Measurements from ENCODE around the gene C18orf32.
"Not testable (repeated sequence)": the region's sequence is repeated elsewhere in the genome, so short reads cannot be mapped to it uniquely, and the experiment has no call there.

Gene C18orf32

DNA sequence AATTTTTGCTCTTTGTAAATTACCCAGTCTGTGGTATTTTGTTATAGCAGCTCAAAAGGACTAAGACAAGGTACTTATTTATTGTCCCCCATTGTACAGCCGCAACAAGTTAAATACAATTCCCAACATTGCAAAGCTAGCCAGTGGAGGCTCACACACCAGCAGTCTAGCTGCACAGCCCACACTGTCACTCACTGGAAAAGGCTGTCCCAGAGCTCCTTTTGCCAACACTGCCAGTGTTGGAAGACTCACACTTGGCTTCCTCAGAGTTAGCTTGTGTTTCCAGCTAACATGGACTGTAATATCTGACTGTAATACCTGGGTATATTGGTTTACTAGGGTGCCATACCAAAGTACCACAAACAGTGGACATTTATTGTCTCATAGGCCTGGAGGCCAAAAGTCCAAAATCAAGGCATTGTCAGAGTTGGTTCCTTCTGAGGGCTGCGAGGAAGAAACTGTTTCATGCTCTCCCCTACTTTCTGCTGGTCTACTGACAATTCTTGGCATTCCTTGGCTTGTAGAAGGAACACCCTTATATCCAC is 19.9 kb downstream of the C18orf32 start:
- DNase-seq: no peak

DNA sequence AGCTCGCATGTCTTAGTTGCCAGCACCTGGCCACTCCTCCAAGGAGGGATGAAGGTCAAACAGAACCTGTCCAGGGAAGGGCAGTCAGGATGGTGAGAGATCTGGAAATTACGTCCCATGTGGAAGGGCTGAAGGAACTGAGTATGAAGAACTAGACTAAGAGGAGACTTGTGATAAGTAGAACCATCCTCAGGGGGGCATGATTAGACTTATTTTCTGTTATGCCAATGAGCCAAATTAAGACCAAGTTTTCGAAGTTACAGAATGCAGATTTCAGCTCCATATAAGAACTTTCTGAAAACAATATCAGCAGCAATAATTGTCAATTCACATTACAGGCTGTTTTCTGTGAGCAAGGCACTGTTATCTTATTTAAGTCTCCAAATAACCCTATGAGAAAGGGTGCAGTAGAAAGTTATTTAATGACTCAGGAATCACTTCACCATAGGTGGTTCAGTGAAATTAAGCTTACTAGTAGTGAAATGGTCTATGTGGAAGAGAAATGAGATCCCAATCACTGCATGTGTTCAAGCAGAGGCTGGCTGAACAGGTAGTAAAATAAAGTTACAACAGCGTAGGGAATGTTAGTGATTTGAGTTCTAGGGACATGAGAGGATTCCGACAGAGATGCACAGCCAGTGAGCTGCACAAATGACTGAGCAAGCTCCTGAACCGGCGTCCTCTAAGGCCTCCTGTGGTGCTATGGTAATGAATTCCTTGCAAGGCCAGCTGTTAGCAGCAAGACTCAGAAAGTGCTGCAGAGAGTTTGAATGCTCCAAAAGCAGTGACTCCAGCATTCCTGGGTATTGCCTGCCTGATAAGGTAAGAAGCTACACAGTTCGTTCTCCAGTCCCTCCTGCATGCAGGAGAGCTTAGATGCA is 22.1 kb downstream of the C18orf32 start:
- no peak for DNase-seq

DNA sequence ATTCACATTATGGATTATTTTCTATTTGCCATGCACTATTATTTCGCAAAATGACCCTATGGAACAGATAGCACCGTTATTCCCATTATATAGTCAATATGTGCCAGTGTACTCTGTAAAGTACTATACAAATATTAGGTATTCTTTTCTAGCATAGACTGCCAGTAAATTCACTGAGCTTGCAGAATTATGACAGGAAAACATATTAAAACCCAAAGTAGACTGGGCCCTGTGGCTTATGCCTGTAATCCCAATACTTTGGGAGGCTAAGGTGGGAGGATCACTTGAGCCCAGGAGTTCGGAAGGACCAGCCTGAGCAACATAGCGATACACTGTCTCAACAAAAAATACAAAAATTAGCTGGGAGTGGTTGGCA is 25.4 kb downstream of the C18orf32 start:
- no peak for DNase-seq

DNA sequence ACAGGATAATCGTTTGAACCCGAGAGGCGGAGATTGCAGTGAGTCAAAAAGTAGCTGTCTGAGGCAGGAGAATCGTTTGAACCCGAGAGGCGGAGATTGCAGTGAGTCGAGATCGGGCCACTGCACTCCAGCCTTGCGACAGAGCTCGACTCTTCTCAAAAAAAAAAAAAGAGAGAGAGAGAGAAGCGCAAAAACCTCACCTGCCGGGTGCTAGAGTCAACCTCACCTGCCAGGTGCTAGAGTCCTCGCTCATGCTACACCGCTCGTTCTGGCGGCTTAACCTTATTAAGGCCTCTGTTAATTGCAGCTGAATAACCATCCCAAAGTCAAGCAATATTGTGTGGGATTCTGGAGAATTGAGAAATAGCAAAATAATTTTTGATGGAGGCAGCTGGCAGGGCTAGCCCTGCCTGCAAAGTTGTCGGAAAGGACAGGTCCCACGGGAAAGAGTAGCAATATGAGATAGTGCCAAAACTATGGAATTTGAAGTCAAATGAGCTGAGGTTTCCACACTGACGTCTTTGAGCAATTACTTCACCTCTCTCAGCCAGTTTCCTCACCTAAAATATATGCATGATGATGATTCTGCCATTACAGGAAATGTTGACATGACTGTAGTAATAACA is 25.9 kb downstream of the C18orf32 start:
- peak in 1 of 2 experiments; percentile 24 for DNase-seq

DNA sequence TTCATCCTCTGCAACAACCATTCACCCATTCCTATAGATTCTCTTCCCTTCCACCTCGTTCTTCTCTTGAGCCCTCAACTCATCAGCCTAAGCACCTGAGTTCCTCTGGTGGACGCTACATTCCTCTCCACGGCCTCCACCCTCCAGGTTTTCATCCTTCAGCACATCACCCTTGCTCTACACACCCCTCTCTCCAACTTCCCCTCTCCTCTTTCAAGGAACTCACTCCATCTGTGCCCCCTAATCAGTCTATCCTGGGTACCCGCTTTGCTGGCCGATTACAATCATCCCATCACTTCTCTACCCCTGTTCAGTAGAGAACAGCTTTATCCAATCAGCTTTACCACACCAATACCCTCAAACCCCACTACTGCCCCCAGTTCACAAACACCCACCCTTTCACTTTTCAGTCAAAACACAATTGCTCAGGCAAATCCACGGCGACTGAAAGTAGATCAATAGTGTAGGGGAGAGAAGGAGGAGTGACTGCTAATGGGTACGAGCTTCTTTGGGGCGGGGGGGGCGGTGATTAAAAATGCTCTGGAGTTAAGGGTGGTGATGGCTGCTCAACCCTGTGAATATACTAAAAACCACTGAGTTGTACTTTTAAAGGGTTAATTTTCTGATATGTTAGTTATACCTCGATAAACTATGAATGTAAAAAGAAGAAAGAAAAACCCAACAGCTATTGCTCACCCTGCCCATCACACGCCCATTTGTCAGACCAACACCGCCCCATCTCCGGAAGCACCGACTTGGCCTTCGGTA is 27.4 kb downstream of the C18orf32 start:
- DNase-seq: peak in 1 of 2 experiments; percentile 30

DNA sequence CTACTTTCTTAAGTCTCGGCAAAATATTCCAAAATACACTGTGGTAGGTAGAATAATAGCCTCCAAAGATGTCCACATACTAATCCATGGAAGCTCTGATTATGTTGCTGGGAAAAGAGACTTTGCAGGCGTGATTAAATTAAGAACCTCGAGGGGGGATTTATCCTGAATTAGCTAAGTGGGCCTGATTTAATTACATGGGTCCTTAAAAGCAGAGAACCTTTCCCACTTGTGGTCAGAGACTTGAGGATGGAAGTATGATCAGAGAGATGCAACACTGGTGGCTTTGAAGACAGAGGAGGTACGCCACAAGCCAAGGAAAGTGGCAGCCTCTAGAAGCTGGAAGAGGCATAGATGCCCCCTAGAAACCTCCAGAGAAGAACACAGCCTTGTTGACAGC is 29.4 kb downstream of the C18orf32 start:
- no peak for DNase-seq

DNA sequence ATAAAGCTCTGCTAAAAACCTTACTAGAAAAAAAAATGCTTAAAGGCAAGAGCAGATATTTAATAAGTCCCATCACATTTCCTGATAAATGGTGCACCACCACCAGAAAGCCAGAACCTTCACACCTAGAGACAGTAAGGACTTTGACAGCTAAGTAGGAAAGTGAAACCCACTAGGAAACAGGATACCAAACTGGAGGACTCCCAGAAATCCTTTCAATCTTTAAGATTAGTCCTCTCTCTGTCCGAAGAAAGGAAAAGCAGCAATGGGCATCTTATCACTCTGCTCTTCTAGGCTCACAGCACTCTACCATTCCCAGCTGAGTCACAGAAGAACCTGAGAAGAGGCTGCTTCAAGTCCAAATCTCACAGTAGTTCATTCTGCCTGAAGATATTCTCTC is 30.2 kb downstream of the C18orf32 start:
- DNase-seq: no peak

DNA sequence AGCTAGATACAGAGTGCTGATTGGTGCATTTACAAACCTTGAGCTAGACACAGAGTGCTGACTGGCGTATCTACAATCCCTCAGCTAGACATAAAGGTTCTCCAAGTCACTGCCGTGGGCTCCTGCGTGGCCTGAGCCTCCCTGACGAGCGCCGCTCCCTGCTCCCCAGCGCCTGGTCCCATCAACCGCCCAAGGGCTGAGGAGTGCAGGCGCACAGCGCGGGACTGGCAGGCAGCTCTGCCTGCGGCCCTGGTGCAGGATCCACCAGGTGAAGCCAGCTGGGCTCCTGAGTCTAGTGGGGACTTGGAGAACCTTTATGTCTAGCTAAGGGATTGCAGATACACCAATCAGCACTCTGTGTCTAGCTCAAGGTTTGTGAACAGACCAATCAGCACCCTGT is 34.5 kb downstream of the C18orf32 start:
- not testable (repeated sequence) for DNase-seq

DNA sequence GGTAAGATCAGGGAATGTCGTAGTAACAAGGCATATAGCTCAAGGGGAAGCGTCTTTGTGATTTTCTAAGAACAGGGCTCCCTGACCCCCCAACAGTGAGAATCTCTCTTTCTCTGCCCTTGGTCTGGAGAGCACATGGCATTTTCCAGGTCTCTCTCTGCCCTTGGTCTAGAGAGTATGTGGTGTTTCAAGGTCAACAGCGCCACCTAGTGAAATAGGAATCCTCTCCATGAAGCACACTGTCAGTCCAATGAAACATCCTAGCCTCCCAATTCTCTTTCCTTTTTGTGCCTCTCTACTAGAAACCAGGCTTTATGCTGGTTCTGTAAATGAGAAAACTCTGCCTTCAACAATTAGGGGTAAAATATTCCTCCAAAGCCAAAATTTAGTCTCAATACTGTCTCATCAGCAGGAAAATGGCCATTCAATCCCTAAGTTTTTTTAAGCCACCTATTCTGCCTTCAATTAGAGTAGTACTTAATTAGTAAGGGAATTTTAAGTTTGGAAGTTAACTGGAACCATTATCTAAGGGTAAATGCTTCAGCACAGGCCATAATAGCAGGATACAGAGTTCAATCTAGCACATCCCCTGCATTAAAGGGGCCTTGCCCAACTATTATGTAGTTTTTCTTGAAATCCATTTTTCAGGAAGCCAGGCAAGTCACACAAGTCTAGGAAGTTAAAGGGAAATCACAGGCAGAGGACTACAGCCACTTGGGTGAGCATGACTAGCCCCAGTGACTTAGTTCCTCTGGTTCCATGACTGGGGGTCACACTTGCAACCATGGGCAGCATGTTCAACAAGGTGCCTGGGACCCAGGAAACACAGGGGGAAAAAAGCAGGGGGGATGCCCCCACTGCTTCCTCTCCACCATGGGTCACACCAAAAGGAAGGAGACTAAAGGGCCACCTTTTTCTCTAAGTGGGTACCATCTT is 39.0 kb downstream of the C18orf32 start:
- DNase-seq: peak; percentile 62 to 74

DNA sequence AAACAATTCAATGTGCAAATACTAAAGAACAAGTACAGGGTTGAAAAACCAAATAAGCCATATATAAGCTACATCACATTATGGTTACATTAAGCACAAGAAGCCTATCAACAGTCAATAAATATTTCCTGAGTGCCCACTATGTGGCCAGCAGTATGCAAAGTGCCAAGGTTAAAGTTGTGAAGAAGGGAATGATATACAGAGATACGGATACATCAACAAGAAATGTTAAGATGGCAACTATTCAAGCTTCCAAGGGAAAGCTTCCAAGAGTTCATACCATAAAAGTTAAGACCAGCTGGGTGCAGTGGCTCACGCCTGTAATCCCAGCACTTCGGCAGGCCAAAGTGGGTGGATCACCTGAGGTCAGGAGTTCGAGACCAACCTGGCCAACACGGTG is 40.6 kb downstream of the C18orf32 start:
- no peak for DNase-seq

DNA sequence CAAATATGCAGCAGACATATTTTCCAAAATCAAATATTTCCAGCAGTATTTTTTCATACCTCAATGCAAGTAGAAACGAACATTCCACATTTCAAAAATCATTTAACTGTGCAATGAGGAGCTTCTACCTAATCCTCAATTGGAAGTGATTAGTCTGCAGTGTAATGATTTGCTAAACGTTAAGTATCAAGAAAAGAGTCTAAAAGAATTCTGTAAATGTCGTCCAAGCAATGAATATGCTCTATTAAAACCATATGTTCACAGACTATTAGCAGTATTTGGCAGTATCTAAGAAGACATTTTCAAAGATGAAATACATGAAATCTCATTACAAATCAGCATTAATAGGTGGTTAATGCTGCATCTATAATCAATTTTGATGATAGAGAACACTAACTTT is 42.5 kb downstream of the C18orf32 start:
- no peak for DNase-seq

DNA sequence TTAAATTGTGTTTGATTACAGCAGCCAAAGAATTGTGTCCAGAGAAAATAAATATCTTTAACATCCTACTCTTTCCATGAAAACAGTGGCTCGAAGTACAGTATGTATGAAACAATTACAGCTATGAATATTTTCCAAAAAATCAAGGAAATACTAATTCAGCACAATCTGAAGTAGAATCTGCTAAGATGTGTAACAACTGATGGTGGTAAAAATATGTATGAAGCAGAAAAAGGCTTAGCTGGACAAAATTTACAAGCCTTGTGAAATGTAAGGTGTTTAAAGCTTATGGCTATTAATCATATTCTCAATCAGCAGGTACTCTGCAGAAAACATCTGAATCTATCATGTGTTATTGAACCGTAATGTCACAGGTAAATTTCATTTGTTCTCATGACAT is 43.2 kb downstream of the C18orf32 start:
- DNase-seq: no peak

DNA sequence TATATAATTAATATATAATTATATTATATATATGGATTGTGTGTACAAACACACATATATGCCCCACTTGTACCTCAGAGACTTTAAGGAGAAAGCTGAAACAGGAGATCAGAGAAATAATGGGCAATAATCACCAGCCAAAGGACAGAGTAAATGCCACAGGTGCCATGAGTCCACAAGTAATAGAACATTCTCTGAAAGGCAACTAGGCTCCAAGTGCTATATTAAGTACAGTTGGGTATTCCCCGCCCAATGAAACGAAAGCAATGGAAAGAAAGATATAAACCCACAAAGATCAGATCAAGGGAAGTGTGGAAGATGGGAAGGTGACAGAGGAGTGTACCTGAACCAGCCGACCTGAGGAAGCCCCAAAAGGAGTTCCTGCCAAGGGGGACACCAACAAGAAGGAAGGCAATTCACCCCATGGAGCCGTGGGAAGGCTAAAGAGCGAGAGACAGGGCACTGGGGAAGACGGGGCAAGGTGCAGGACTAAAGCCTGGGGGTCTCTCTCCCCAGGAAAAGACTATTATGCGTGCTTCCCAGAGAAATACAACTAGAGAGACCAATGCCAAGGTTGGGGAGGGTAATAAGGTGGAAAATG is 45.6 kb downstream of the C18orf32 start:
- DNase-seq: no peak

DNA sequence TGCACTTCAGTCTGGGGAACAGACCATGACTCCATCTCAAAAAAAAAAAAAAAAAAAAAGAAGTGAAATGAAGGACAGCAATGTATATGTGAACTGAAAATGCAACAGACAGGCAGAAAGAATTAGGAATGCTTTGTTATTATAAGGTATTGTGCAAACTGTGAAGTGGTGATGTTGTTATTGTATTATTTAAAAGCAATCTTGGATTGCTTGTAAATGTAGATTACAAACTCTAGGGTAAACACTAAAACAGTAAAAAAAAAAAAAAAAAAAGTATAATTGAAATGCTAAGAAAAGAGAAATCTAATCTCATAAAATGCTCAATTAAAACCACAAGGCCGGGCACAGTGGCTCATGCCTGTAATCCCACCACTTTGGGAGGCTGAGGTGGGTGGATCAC is 51.9 kb downstream of the C18orf32 start:
- no peak for DNase-seq

DNA sequence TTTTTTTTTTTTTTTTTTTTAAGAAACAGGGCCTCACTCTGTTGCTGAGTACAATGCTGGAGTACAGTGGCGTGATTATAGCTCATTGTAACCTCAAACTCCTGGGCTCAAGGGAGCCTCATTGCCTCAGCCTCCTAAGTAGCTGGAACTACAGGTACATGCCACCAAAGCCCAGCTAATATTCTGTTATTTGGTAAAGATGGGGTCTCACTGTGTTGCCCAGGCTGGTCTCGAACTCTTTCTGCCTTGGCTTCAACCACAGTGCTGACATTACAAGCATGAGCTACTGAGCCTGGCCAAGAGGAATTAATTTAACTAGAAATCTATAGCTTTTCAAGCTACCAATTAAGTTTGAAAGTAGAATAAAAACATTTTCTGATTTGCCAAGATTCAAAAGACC is 54.4 kb downstream of the C18orf32 start:
- no peak for DNase-seq

DNA sequence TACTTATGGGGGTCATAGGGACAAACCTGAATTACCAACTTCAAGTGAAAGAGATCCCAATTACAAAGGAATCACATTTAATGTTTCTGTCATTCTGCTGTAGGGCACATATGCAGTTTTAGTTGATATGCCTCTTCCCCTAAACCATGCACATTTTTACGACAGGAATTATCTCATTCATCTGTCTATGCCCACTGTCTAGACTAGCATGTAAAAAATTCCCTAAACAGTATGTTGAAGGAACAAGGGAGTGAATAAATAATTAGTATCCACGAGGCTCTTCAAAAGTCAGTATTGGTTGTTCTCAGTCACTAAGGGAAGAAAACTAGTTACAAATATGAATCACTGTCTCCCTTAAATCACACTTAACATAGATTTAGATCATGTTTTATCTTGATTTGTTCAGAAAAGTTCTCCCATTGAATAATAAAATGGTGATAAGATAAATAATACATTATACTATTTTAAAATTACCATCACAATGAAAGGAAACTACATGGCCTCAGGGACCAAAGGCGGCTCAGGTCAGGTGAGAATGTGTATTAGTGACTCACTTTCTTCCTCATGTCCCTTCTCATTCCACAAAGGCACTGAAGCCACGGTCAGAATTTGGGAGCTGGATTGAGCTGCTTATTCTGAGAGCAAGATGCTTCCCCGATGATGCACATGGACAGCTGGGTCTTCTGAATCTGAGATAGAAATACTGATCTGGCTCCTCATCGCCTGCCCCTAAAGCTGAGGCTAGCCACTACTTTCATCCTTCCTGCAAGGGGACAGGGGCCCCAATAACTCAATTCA is 55.7 kb downstream of the C18orf32 start:
- DNase-seq: no peak
